Ishikawa (cell line): ENCODE data around the gene DCAF8.

Experiments
- CEBPB ChIP-seq: IDR thresholded peaks from 2 replicates; pipeline ENCODE4 v1.6.1; 2012
- EGR1 ChIP-seq: IDR thresholded peaks from 2 replicates; pipeline ENCODE4 v1.6.1; 2012
- FOXM1 ChIP-seq: IDR thresholded peaks from 2 replicates; pipeline ENCODE4 v1.6.1; 2012; ENCODE audit warnings: low read depth, borderline replicate concordance
- MAX ChIP-seq: IDR thresholded peaks from 2 replicates; pipeline ENCODE4 v1.6.1; 2012
- RAD21 ChIP-seq: IDR thresholded peaks from 2 replicates; pipeline ENCODE4 v1.6.1; 2012; ENCODE audit warnings: low read depth
- REST ChIP-seq: IDR thresholded peaks from 2 replicates; pipeline ENCODE4 v1.6.1; 2012; ENCODE audit warnings: low read depth, mild to moderate bottlenecking
- TAF1 ChIP-seq: IDR thresholded peaks from 2 replicates; pipeline ENCODE4 v1.6.1; 2012; ENCODE audit warnings: low read depth, mild to moderate bottlenecking
- TCF12 ChIP-seq: IDR thresholded peaks from 2 replicates; pipeline ENCODE4 v1.6.1; 2012; ENCODE audit warnings: low read depth
- TEAD4 ChIP-seq: IDR thresholded peaks from 2 replicates; pipeline ENCODE4 v1.6.1; 2012
- YY1 ChIP-seq: IDR thresholded peaks from 2 replicates; pipeline ENCODE4 v1.6.1; 2012; ENCODE audit warnings: low read depth

DNA sequence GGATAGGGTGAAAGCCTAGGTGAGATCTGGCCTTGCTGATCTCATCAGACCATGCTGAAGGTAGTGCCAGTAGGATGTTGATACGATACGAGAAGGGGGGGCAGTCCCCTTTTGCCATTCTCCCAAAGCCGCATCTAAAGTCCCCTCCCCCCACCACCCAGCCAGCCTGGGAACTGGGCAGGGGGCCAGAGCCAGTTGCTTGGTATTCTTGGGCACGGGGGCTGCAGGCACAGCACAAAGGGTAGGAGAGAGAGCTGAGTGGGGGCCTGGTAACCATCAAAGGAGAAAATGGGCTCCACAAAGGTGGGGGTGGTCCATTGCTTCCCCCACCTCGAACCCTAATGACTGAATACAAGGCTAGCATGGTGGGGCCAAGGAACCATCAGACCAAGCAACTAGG lies 51.8 kb downstream of the DCAF8 start:
- TF ChIP-seq YY1 (no peak), RAD21 (no peak), REST (no peak), MAX (no peak), EGR1 (no peak), TAF1 (no peak), CEBPB (no peak), FOXM1 (no peak), TEAD4 (no peak), TCF12 (no peak)
